ENCODE results near the gene MON1B. TPM values are rescaled to one million over a fixed set of nuclear protein-coding genes. Genes with fewer than 3 reads are reported as not detected.

MON1B gene
- total RNA-seq (2021) (44.7 to 49.1 TPM (median 45.2 TPM) in 3 replicates), Bru-seq, nascent RNA (percentile 78 among the genes with signal in this experiment)
- long read RNA-seq, experiment 1, full-length matches to known transcripts = 76 of 124 reads
- long read RNA-seq, experiment 1, partial matches to known transcripts = 27 of 124 reads
- long read RNA-seq, experiment 1, other reads (novel, unspliced or antisense) = 21 of 124 reads
- long read RNA-seq, experiment 2, full-length matches to known transcripts = 14 of 27 reads
- long read RNA-seq, experiment 2, partial matches to known transcripts = 9 of 27 reads
- long read RNA-seq, experiment 2, other reads (novel, unspliced or antisense) = 4 of 27 reads
- long read RNA-seq, experiment 3, full-length matches to known transcripts = 4 of 5 reads
- long read RNA-seq, experiment 3, partial matches to known transcripts = 0 of 5 reads
- long read RNA-seq, experiment 3, other reads (novel, unspliced or antisense) = 1 of 5 reads

GRCh38 chr16:77190478-77191258 is at the start of gene MON1B:
Gene MON1B (plus strand): TSS chr16:77191190. CDS start chr16:77191486, 296 bp downstream.
- ChIA-PET CTCF (no interaction called here), POLR2A (interaction anchor here (1.2 kb wide), 1 partner anchor 22 kb away, joined by 5 read pairs; no protein-coding TSS in a partner anchor)
- TF ChIP-seq AR (CRISPR knock-in tag; IDR thresholded peaks at IDR 0.05) (no peak), NR1H2 (CRISPR knock-in tag; IDR thresholded peaks at IDR 0.05) (no peak), EMX1 (CRISPR knock-in tag; IDR thresholded peaks at IDR 0.05) (no peak), ZNF416 (CRISPR knock-in tag; IDR thresholded peaks at IDR 0.05) (no peak), ZBTB21 (CRISPR knock-in tag; IDR thresholded peaks at IDR 0.05; ENCODE audit: borderline replicate concordance) (no peak), ZNF423 (CRISPR knock-in tag; IDR thresholded peaks at IDR 0.05) (no peak), CBFB (CRISPR knock-in tag; IDR thresholded peaks at IDR 0.05; ENCODE audit: low read depth) (no peak), PREB (CRISPR knock-in tag; IDR thresholded peaks at IDR 0.05; ENCODE audit: borderline replicate concordance) (no peak), ATF6 (CRISPR knock-in tag; IDR thresholded peaks at IDR 0.05) (no peak), FOXP4 (CRISPR knock-in tag; IDR thresholded peaks at IDR 0.05) (0 out of 2 replicates have a peak, but pooled peaks have one; percentile 23), MYBL2 (CRISPR knock-in tag; IDR thresholded peaks at IDR 0.05) (no peak; the same call in 1 of the 2 replicates), SMAD3 (CRISPR knock-in tag; IDR thresholded peaks at IDR 0.05; ENCODE audit: borderline replicate concordance) (no peak), GTF2I (CRISPR knock-in tag; conservative IDR thresholded peaks at IDR 0.05) (no peak), ZNF671 (CRISPR knock-in tag; IDR thresholded peaks at IDR 0.05) (no peak), SOX15 (CRISPR knock-in tag; IDR thresholded peaks at IDR 0.05) (no peak), NFYB (CRISPR knock-in tag; conservative IDR thresholded peaks at IDR 0.05; ENCODE audit: low read depth) (peak; percentile 90), ZNF532 (CRISPR knock-in tag; IDR thresholded peaks at IDR 0.05; ENCODE audit: borderline replicate concordance) (no peak), ZNF512 (CRISPR knock-in tag; IDR thresholded peaks at IDR 0.05; ENCODE audit: borderline replicate concordance) (no peak)

More at GRCh38 chr16:77190478-77191258, at the start of gene MON1B:
- DNase-seq (ENCODE audit: low spot score) (peak; percentile 95), ATAC-seq (peak; percentile 98)
- H3K27ac Mint-ChIP-seq = peak within 1 kb of the TSS; percentile 99
- no peaks in the 10 kb centered on the region for H3K9me3 Mint-ChIP-seq
- peaks cover 5% of the 10 kb centered on the region; the same call in 1 of the 2 replicates for H3K36me3 Mint-ChIP-seq
- H3K4me3 Mint-ChIP-seq = peak within 1 kb of the TSS; percentile 94
- H3K4me1 Mint-ChIP-seq = peaks cover 20% of the 10 kb centered on the region
- H3K27me3 Mint-ChIP-seq (ENCODE audit: low read depth) = no peaks in the 10 kb centered on the region

All from WTC11 (cell line).